Kidney (tissue), 14 donors: ENCODE data around the gene RNF186. TPM values are rescaled to one million over a fixed set of nuclear protein-coding genes. Genes with fewer than 3 reads are reported as not detected.

ENCODE experiments used
- DNase-seq, 5 donors: peaks; one replicate each; pipeline ENCODE4 v3.0.0-alpha.2; 2013 to 2020
- FAIRE-seq: peaks from 2 replicates; lab custom pipeline; 2012; peaks lifted over from hg19 to GRCh38; lab: Jason Lieb, UNC
- H3K27ac ChIP-seq, 2 donors: one replicate each; pipeline ENCODE4 v1.7.0; 2013; ENCODE audit warnings: low read depth in 2 of 2, low read length in 2 of 2, inconsistent platforms in 1 of 2
- H3K27me3 ChIP-seq: one replicate; pipeline ENCODE4 v1.7.1; 2013; ENCODE audit warnings: low read length, inconsistent platforms; ENCODE audit not compliant: control insufficient read depth, insufficient read depth
- H3K36me3 ChIP-seq, 3 donors: one replicate each; pipeline versions ENCODE4 v1.7.0 to v1.7.1; 2013; ENCODE audit warnings: low read length in 3 of 3, control low read depth in 1 of 3, inconsistent platforms in 1 of 3; ENCODE audit not compliant: insufficient read depth in 3 of 3, control insufficient read depth in 2 of 3
- H3K4me1 ChIP-seq, 3 donors: one replicate each; pipeline versions ENCODE4 v1.7.0 to v1.7.1; 2013; ENCODE audit warnings: low read length in 3 of 3, inconsistent platforms in 1 of 3, low read depth in 1 of 3; ENCODE audit not compliant: control insufficient read depth in 2 of 3, insufficient read depth in 2 of 3
- H3K4me3 ChIP-seq, 3 donors: one replicate each; pipeline versions ENCODE4 v1.7.0 to v1.8.1; 2013; ENCODE audit warnings: low read length in 3 of 3, control low read depth in 1 of 3, inconsistent platforms in 1 of 3
- H3K9ac ChIP-seq, 3 donors: one replicate each; pipeline versions ENCODE4 v1.7.0 to v1.7.1; 2013; ENCODE audit warnings: low read length in 3 of 3, control low read depth in 1 of 3, inconsistent platforms in 1 of 3
- H3K9me3 ChIP-seq, 3 donors: one replicate each; pipeline versions ENCODE4 v1.7.0 to v1.7.1; 2013; ENCODE audit warnings: low read length in 3 of 3, control low read depth in 1 of 3, inconsistent platforms in 1 of 3; ENCODE audit not compliant: control insufficient read depth in 2 of 3, insufficient read depth in 1 of 3
- intact Hi-C: fragments of 100-400 bp; cut with DNase I; formaldehyde crosslinking; loops from one replicate; pipeline ENCODE4 v1.11.1; 2022
- polyA plus RNA-seq: library from polyadenylated mRNA; stranded (reverse); fragments of 350-450 nt; fragmentation: Illumina TruSeq; extraction: RNeasy Lipid Tissue Mini Kit (QIAGEN cat#74804); gene quantifications from one replicate; pipeline ENCODE4 v1.2.3, GENCODE V29; 2014; ENCODE audit warnings: low read depth, low replicate concordance; ENCODE audit not compliant: insufficient read depth
- total RNA-seq: library from RNA; stranded (reverse); fragmentation: NEBNext Ultra II Directional; extraction: Animal tissue kit (Norgen Biotek cat#: 25700); gene quantifications from one replicate; pipeline ENCODE4 v1.2.1, GENCODE V29; 2021
- TF ChIP-seq, protein P1 (sequence below): IDR thresholded peaks from 3 replicates; pipeline ENCODE4 v1.5.1; 2012; ENCODE audit warnings: mild to moderate bottlenecking, moderate library complexity, borderline replicate concordance; ENCODE audit not compliant: insufficient read depth; ENCODE audit errors: extremely low read depth
- donor health status: control.
- donor health status: control.
- donor health status: control.
- donor health status: control.
- donor health status: control.
- donor health status: DM: yes; HTN: yes; CAD: no.
- donor health status: Normal renal cell carcinoma (clear cell type).

Gene RNF186
- total and polyA plus RNA-seq, 2 donors from 2014 or later: 2.7 to 111 TPM

DNA sequence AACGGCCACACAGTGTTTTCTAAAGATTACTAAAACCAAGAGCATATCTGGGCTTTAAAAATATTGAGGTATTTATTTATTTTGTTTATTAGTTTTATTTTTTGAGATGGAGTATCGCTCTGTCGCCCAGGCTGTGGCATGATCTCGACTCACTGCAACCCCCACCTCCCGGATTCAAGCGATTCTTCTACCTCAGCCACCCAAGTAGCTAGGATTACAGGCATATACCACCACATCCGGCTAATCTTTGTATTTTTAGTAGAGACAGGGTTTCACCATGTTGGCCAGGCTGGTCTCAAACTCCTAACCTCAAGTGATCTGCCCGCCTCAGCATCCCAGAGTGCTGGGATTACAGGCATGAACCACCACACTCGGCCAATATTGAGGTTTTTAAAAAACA, 39.3 kb downstream of the RNF186 start:
- TF ChIP-seq, protein P1, sequence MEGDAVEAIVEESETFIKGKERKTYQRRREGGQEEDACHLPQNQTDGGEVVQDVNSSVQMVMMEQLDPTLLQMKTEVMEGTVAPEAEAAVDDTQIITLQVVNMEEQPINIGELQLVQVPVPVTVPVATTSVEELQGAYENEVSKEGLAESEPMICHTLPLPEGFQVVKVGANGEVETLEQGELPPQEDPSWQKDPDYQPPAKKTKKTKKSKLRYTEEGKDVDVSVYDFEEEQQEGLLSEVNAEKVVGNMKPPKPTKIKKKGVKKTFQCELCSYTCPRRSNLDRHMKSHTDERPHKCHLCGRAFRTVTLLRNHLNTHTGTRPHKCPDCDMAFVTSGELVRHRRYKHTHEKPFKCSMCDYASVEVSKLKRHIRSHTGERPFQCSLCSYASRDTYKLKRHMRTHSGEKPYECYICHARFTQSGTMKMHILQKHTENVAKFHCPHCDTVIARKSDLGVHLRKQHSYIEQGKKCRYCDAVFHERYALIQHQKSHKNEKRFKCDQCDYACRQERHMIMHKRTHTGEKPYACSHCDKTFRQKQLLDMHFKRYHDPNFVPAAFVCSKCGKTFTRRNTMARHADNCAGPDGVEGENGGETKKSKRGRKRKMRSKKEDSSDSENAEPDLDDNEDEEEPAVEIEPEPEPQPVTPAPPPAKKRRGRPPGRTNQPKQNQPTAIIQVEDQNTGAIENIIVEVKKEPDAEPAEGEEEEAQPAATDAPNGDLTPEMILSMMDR: no peak
- no peak for DNase-seq
- H3K27ac ChIP-seq: no peak overlapping the region
- H3K36me3 ChIP-seq: peaks cover 0 to 12% (median 11%) of the 10 kb centered on the region in 3 donors
- H3K27me3 ChIP-seq: no peaks in the 10 kb centered on the region
- intact Hi-C loops: no loop called here
- no peaks in the 10 kb centered on the region for H3K4me1 ChIP-seq
- H3K9me3 ChIP-seq: no peaks in the 10 kb centered on the region
- no peak for FAIRE-seq
- no peak overlapping the region for H3K9ac ChIP-seq
- no peak overlapping the region for H3K4me3 ChIP-seq

DNA sequence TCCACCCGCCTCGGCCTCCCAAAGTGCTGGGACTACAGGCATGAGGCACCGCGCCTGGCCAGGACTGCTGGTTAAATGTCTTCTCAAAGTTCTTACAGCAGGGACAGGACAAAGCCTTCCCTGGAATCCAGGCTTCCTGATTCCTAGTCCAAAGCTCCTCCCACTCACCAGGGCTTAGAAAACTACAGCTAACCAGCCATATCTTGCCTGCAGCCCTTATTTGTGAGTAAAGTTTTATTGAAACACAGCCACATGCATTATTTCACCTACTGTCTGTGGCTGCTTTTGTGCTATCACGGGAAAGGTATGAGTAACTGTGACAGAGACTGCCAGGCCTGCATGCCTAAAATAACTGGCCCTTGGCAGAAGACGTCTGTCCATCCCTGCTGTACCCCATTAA, 39.8 kb downstream of the RNF186 start:
- no peaks in the 10 kb centered on the region for H3K4me1 ChIP-seq
- TF ChIP-seq, protein P1: no peak
- no peak overlapping the region for H3K4me3 ChIP-seq
- intact Hi-C loops: no loop called here
- DNase-seq (no peak), FAIRE-seq (no peak)
- no peak overlapping the region for H3K9ac ChIP-seq
- H3K36me3 ChIP-seq: peaks cover 0 to 15% (median 12%) of the 10 kb centered on the region in 3 donors
- no peak overlapping the region for H3K27ac ChIP-seq
- no peaks in the 10 kb centered on the region for H3K9me3 ChIP-seq
- no peaks in the 10 kb centered on the region for H3K27me3 ChIP-seq

- no peaks in the 10 kb centered on the region for H3K4me1 ChIP-seq
- FAIRE-seq (no peak), DNase-seq (no peak)
- H3K9me3 ChIP-seq: no peaks in the 10 kb centered on the region
- H3K27ac ChIP-seq: no peak overlapping the region
- no peaks in the 10 kb centered on the region for H3K27me3 ChIP-seq
- TF ChIP-seq, protein P1: no peak
- intact Hi-C loops: no loop called here
- H3K9ac ChIP-seq: no peak overlapping the region
- H3K4me3 ChIP-seq: no peak overlapping the region
- H3K36me3 ChIP-seq: peaks cover 0 to 12% (median 8%) of the 10 kb centered on the region in 3 donors
Observed at GRCh38 chr1:19774180-19774785, 40.8 kb downstream of the RNF186 start.

- Histone ChIP-seq H3K36me3 (peaks cover 0 to 10% (median 8%) of the 10 kb centered on the region in 3 donors), H3K9ac (no peak overlapping the region), H3K9me3 (no peaks in the 10 kb centered on the region), H3K27me3 (no peaks in the 10 kb centered on the region), H3K4me3 (no peak overlapping the region), H3K4me1 (no peaks in the 10 kb centered on the region), H3K27ac (no peak overlapping the region)
- intact Hi-C loops: no loop called here
- FAIRE-seq (no peak), DNase-seq (no peak)
- TF ChIP-seq, protein P1: no peak
Observed at GRCh38 chr1:19773485-19773884, 41.6 kb downstream of the RNF186 start.
